Middle frontal gyrus (tissue), 1 donor: Measurements from ENCODE around the gene PCSK4.
"Not testable (repeated sequence)": the region's sequence is repeated elsewhere in the genome, so short reads cannot be mapped to it uniquely, and the experiment has no call there.

ENCODE experiments used
- DNase-seq: peaks from one replicate; pipeline ENCODE4 v3.0.0-alpha.2; 2015; ENCODE audit warnings: low spot score; ENCODE audit errors: extremely low spot score

Gene PCSK4

GRCh38 chr19:1487576-1488281 lies 2.4 kb downstream of the PCSK4 start:
- DNase-seq = no peak

DNA sequence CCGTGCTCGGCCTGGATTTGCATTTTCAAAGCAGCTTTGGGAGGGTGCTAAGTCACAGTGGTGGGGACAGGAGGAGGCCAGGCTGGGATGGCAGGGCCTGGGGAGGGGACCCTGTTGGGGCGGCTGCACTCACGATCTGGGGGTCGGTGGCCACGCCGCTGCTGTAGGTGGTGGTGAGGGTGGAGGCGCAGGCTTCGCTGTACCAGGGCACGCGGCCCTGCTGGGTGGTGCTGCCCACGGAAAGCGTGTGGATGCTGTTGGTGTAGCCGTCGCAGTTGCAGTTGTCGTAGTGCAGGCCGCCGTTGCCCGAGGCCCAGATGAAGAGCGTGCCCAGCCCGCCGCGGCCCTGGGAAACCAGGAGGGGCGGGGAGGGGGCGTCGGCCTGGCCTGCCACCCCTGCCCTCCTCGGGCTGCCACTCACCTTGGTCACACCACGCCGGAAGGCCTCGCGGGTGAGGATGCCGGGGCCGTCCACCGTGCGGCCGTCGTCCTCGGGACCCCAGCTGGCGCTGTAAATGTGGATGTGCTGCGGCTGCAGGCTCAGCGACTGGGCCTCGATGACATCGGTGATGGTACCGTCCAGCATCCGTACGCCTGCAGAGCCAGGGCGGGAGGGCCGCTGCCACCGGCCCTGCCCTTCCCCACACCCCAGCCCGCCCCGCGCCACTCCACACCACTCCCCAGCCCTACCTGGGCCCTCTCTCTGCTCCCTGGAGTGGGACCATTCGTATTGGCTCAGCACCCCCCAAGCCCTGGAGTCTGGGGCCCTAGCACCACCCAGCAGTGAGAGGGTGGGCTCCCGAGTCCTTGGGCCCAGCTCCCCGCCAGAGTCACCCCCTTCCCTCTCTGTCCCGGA lies 3.2 kb downstream of the PCSK4 start:
- no peak for DNase-seq

GRCh38 chr19:1483979-1484428 lies 6.1 kb downstream of the PCSK4 start:
- DNase-seq = no peak

- no peak for DNase-seq
These were observed 6.8 kb downstream of the PCSK4 start for GRCh38 chr19:1483131-1483978.

DNA sequence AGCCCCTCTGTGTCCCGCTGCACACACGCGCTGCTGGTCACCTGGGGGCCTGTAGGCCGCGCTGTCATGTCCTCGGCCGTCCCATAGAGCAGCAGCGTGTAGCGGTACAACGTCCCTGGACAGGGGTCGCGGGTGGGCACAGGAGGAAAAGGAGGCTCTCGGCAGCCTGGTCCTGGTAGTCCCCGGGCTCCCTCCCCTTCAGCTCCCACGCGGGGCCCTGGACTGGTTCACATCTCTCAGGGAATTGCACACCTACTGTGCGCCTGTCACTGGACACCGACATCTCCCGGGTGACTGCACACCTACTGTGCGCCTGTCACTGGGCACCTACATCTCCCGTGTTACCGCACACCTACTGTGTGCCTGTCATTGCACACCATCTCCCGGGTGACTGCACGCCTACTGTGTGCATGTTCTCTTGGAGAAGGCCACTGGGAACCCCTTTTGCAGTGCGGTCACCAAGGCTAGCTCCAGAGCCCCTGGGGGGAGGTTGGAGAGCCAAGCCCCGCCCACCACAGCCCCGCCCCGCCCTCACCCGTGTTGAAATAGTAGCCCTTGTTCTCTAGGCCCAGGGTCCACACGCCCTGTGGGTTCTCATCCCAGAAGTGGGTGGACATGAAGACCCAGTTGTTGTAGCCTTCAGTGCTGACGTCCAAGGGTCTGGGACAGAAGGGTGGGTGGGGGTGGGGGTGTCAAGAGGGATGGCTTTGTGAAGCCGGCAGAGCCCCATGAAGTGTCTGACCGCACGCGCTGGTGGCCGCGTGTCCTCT lies 7.6 kb downstream of the PCSK4 start:
- DNase-seq = no peak

- DNase-seq = no peak
These were observed 8.2 kb downstream of the PCSK4 start for GRCh38 chr19:1481893-1482360.

GRCh38 chr19:1481224-1481892 lies 8.8 kb downstream of the PCSK4 start:
- DNase-seq = no peak

DNA sequence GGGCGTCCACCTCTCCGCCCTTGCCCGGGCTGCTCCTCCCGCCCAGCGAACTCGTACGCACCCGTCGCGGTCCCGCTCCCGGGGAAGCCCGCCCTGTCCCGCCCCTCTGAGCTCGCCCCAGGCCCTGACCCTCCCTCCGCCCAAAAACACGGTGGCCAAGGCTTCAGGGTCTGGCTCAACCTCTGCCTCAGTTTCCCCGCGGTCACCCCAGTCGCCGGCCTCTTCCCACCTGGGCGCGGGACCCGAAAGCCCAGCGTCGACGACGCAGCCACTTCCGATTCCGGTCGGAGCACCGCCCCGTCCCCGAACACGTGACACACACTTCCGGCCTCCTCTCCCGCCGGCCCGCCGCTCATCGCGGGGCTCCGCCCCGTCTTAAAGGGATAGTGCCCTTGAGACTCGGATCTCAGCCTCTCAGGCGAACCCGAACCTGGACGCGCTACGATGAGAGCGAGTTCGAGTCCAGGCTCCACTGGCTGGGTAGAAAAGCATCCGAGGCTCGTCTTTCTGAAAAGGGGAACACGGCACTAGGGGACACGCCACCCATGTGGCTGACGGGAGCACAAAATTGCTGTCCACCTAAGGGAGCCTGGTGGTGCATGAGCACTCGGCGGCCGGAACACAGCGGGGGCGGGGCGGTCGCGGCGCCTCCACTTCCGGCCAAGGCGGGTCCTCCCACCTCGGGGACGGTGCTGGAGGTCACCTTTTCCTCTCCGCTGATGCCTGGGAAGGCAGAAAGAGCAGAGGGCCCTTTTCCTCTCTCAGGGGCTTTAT lies 11.0 kb downstream of the PCSK4 start, which contains the start of gene C19orf25:
Gene C19orf25, minus strand, starts transcription at position 282 of the 774 bp plus-strand sequence. CDS start 312 bp downstream, outside the sequence.
- DNase-seq = peak; percentile 90

GRCh38 chr19:1477056-1477455 lies 13.1 kb downstream of the PCSK4 start:
- DNase-seq = not testable (repeated sequence)

DNA sequence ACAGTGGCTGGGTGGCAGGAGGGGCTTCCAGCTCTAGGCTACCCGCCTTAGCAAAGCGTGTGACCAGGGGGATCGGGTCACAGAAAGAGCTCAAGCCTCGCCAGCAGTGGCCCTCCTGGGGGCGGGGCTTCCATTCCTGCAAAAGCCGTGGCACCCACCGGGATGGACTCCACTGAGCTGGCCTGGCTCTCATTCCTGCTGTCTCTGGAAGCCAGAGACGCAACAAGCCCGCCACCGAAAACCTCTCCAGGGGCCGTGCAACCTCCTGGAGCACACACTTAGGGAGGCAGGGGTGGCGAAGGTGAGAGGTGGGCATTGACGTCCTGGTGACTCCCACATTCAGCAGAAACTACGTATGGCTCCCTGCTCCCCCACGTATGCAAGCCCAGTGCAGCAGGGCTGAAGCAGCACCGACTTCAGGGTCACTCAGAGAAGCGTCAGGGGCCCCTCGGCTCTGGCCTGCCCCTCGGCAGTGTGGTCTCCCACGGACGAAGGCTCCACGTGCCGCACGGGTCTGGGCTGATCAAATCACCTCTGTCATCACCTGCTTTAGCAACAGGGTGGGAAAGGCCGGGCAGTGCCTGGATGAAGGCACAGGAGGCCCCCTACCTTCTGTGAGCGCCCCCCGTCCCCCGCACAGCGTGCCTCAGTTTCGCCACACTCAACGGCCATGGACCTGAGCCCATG lies 14.3 kb downstream of the PCSK4 start:
- DNase-seq = no peak

DNA sequence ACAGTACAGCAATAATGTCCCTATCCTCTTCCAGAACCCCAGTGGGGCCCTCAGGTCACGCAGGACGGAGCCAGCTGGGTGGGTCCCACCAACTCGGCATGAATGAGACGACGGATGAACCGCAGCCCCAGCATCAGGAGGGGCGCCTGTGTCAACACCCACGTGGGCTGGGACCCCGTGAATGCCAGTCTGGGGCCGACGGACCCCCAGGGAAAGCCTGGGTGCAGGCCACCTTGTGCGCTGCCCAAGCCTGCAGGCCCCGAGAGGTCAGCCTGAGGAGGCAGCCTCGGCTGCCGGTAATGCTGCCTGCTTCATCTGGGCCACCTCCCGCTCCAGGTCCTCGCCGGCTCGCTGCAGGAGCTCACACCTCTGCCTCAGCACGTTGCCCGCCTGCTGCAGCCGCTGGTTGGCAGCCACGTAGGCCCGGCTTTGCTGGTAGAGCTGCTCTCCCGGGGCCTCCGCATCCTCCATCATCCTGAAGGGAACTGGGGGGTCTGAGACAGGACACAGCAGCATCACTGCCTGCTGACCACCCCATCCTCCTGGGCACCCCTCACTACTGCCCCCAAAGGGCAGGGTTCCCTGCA lies 15.3 kb downstream of the PCSK4 start:
- DNase-seq = no peak

DNA sequence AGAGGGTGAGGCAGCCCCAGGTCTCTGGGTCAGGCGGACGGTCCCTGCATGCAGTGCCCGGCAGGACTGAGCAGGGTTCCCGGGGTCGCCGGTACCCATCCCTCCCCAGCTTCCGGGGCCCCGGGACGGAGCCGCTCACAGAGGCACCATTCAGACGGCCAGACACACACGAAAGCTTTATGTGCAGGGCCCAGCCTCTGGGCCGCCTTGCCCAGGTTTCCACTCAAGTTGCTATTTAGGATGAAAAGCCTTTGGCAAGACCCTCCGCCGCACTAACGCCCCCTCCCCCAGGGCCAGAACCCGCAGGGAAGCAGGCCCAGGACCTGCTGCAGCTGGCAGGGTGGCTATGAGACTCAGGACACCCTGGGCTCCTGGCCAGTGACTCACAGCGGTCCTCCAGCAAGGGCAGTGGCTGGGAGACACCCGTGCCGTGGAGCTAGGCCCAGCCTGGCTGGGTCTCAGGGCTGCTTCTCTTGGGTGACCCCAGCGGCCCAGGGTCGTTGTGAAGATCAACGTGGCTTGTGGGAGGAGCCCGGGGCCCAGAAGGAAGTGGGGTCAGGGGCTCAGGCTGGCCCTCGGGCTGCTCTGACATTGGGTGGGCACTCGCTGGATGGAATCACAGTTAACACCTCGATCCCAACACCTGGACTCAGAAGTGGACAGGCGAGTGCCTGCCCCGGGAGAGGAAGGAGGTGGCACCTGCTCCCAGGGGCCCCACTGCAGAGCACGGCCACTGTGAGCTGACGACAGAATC lies 16.0 kb downstream of the PCSK4 start:
- no peak for DNase-seq

DNA sequence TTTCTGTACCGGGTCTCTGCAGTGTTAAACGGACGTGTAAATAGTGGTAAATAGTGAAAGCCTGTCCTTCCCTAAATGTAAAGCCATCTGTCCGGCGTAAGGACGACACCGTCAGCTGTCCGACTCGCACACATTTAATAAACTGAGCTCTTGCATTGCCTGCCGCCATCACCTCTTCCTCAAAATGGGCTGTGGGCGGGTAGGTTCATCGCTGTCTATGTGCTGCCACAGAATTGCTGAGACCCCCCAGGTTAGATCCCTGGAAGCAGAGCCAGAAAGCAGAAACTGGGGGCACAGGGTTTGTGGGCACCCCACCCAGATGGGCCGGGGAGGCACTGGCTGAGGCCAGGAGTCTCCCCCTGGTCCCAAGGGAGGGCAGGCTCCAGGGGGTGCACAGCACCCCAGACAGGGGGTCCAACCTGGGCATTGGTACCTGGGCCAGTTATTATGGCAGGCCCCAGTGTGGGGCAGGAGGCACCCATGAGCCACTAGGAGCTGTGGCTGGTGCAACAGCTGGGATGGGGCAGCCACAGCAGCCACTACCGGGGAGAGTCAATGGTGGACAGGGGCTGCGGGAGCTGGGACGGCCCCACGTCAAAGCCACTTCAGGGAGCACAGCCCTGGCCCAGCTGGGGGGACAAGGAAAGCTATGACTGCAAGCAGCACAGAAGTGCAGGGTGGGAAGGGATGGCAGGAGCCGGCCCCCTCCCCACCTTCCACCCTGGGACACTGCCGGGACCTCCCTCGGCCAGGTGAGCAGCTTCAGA lies 16.9 kb downstream of the PCSK4 start:
- no peak for DNase-seq

- no peak for DNase-seq
These were observed 17.7 kb downstream of the PCSK4 start for GRCh38 chr19:1472231-1473084.

GRCh38 chr19:1471515-1472160 lies 18.5 kb downstream of the PCSK4 start:
- no peak for DNase-seq
